Loucy (cell line): ENCODE measurements around the gene MPG.

Experiments
- H2AFZ ChIP-seq: fragments of 200-600 bp; sonication (generic); 2 replicates; pipeline ENCODE4 v1.6.0; 2016; ENCODE audit warnings: antibody characterized with exemption, mild to moderate bottlenecking, low read length, moderate library complexity
- H3F3A ChIP-seq: fragments of 200-600 bp; 2 replicates; pipeline ENCODE4 v1.6.0; 2016; ENCODE audit warnings: antibody characterized with exemption, low read depth, mild to moderate bottlenecking
- H3K27me3 ChIP-seq: fragments of 200-600 bp; sonication (generic); 2 replicates; pipeline ENCODE4 v1.6.1; 2014; ENCODE audit warnings: low read length, mild to moderate bottlenecking; ENCODE audit not compliant: insufficient read depth, poor library complexity, severe bottlenecking
- H3K36me3 ChIP-seq: fragments of 200-600 bp; sonication (generic); 2 replicates; pipeline ENCODE4 v1.6.1; 2016; ENCODE audit warnings: low read length; ENCODE audit not compliant: insufficient read depth
- H3K4me1 ChIP-seq: fragments of 200-600 bp; sonication (generic); 2 replicates; pipeline ENCODE4 v1.5.1; 2014; ENCODE audit warnings: low read length, mild to moderate bottlenecking; ENCODE audit not compliant: insufficient read depth, poor library complexity, severe bottlenecking
- H3K4me2 ChIP-seq: fragments of 200-600 bp; sonication (generic); 2 replicates; pipeline ENCODE4 v1.6.0; 2014; ENCODE audit warnings: antibody characterized with exemption, low read length, low read depth, mild to moderate bottlenecking; ENCODE audit not compliant: poor library complexity, severe bottlenecking
- H3K4me3 ChIP-seq: fragments of 200-600 bp; sonication (generic); 2 replicates; pipeline ENCODE4 v1.5.1; 2014; ENCODE audit warnings: low read length, mild to moderate bottlenecking, mixed read lengths; ENCODE audit not compliant: poor library complexity, severe bottlenecking
- H3K79me2 ChIP-seq: fragments of 200-600 bp; sonication (generic); 2 replicates; pipeline ENCODE4 v1.6.1; 2014; ENCODE audit warnings: low read length; ENCODE audit not compliant: insufficient read depth
- H3K9ac ChIP-seq: fragments of 200-600 bp; sonication (generic); 2 replicates; pipeline ENCODE4 v1.6.0; 2014; ENCODE audit warnings: mild to moderate bottlenecking, low read depth, low read length, moderate library complexity; ENCODE audit not compliant: poor library complexity, severe bottlenecking
- H3K9me2 ChIP-seq: fragments of 200-600 bp; sonication (generic); replicated peaks from 2 replicates; pipeline ENCODE4 v1.6.1; 2016; ENCODE audit warnings: low read depth, low read length, mixed read lengths
- H3K9me3 ChIP-seq: fragments of 200-600 bp; sonication (generic); 2 replicates; pipeline ENCODE4 v1.6.1; 2014; ENCODE audit warnings: mild to moderate bottlenecking, antibody characterized with exemption, low read length, low read depth; ENCODE audit not compliant: insufficient read depth
- H4K20me1 ChIP-seq: fragments of 200-600 bp; sonication (generic); 2 replicates; pipeline ENCODE4 v1.6.0; 2014; ENCODE audit warnings: antibody characterized with exemption, low read length, mild to moderate bottlenecking; ENCODE audit not compliant: insufficient read depth, poor library complexity, severe bottlenecking
- EZH2phosphoT487 ChIP-seq: fragments of 200-600 bp; IDR thresholded peaks from 2 replicates; pipeline ENCODE4 v1.6.1; 2018; ENCODE audit warnings: antibody characterized with exemption, mild to moderate bottlenecking, moderate library complexity, borderline replicate concordance
- TF ChIP-seq, protein P1 (sequence below): fragments of 200-600 bp; sonication (generic); conservative IDR thresholded peaks from 2 replicates; pipeline ENCODE4 v1.5.1; 2014; ENCODE audit warnings: mild to moderate bottlenecking, antibody characterized with exemption, low read length

The MPG gene

DNA sequence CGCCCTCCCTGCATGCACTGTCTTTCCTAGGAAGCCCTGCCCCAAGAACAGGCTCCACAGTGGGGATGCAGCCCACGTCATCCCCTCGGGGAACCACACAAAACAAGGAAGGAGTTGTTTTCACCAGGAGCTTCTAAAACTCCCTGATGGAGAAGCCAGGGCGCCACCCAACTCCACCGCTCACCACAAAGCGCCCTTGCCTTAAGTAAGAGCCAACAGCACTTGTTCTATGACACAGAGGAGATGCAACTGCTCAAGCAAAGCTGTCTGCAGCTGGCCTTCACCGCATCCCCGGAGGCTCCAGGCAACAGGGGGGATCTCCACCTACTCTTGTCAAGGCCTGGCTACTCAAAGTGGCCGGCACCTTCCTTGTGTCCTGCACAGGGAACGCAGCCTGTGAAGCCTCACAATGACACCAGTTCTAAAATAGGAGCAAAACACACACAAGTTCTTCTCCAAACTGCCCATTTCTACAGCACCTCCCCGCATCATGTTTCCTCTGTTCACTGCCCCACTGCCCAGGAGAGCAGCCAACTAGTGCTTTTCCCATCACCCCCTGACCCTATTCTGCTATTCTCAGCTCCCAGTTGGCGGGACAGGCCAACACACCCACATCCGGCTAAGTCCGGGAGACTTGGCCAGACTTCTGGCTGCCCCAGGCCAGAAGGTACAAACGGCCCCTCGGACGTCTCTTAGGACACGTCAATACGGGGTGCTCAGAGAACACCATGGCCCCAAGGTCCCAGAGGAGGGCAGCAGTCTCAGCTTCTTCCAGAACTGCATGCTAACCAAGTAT, 24.2 kb downstream of the MPG start:
- H3K36me3 ChIP-seq, result no peaks in the 10 kb centered on the region

DNA sequence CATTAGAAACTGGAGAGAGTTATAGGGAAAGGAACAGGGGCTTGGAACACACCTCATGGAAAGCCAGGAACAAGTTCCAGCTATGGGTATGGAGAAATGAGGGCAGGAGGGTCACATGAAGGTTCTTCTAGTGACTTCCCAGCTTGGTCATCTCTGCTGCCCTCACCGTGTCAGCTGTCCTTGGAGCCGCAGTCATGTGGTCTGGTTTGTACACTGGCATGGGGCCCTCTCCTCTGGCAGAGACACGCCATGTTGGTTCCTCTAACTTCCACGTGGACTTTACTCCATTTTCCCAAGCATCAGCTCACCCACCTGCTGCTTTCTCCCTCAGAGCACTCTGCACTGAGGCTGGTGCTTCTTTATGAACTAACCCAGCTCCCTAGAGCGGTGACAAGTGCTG, 26.3 kb downstream of the MPG start:
- H3K4me1 ChIP-seq, result peaks cover 2% of the 10 kb centered on the region
- H3K4me2 ChIP-seq, result no peak overlapping the region
- H3F3A ChIP-seq, result no peaks in the 10 kb centered on the region
- no peak overlapping the region for H2AFZ ChIP-seq
- H3K9me2 ChIP-seq, result no peaks in the 10 kb centered on the region
- H3K36me3 ChIP-seq, result no peaks in the 10 kb centered on the region
- H4K20me1 ChIP-seq, result no peaks in the 10 kb centered on the region
- no peaks in the 10 kb centered on the region for H3K79me2 ChIP-seq
- TF ChIP-seq, protein P1, sequence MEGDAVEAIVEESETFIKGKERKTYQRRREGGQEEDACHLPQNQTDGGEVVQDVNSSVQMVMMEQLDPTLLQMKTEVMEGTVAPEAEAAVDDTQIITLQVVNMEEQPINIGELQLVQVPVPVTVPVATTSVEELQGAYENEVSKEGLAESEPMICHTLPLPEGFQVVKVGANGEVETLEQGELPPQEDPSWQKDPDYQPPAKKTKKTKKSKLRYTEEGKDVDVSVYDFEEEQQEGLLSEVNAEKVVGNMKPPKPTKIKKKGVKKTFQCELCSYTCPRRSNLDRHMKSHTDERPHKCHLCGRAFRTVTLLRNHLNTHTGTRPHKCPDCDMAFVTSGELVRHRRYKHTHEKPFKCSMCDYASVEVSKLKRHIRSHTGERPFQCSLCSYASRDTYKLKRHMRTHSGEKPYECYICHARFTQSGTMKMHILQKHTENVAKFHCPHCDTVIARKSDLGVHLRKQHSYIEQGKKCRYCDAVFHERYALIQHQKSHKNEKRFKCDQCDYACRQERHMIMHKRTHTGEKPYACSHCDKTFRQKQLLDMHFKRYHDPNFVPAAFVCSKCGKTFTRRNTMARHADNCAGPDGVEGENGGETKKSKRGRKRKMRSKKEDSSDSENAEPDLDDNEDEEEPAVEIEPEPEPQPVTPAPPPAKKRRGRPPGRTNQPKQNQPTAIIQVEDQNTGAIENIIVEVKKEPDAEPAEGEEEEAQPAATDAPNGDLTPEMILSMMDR, result no peak
- TF ChIP-seq EZH2phosphoT487, result no peak
- H3K27me3 ChIP-seq, result no peaks in the 10 kb centered on the region
- H3K9ac ChIP-seq, result no peak overlapping the region
- H3K4me3 ChIP-seq, result no peak overlapping the region
- no peaks in the 10 kb centered on the region for H3K9me3 ChIP-seq

More for the DNA sequence above, 24.2 kb downstream of the MPG start:
- H4K20me1 ChIP-seq, result no peaks in the 10 kb centered on the region
- no peak overlapping the region for H2AFZ ChIP-seq
- H3K9ac ChIP-seq, result no peak overlapping the region
- TF ChIP-seq EZH2phosphoT487, result no peak
- TF ChIP-seq, protein P1, result no peak
- no peaks in the 10 kb centered on the region for H3K9me2 ChIP-seq
- no peaks in the 10 kb centered on the region for H3K79me2 ChIP-seq
- H3K4me2 ChIP-seq, result no peak overlapping the region
- H3K9me3 ChIP-seq, result no peaks in the 10 kb centered on the region
- H3K4me1 ChIP-seq, result peaks cover 2% of the 10 kb centered on the region
- H3F3A ChIP-seq, result no peaks in the 10 kb centered on the region
- no peak overlapping the region for H3K4me3 ChIP-seq
- no peaks in the 10 kb centered on the region for H3K27me3 ChIP-seq

DNA sequence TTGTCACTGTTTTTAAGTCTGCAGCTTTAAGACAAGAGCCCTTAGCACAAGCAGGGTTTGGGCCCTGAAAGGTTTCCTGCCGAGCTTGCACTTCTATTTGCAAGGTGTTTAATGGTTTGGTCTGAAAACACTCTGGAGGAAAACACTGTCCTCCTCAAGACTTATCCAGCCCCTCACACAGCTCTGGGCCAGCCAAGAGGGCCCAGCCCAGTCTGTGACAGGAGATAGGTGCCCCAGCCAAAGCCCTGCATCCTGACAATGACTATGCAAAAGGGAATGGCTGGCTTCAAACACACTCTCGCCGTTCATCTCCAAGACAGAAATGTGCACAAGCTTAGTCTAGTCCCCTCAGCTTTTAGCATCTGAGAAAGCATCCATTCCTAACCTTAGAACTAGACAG, 26.9 kb downstream of the MPG start:
- Histone ChIP-seq H3K9me2 (no peaks in the 10 kb centered on the region), H3K4me3 (no peak overlapping the region), H3K9me3 (no peaks in the 10 kb centered on the region), H3K27me3 (no peaks in the 10 kb centered on the region), H3K36me3 (no peaks in the 10 kb centered on the region), H4K20me1 (no peaks in the 10 kb centered on the region), H2AFZ (no peak overlapping the region), H3K4me1 (peaks cover 2% of the 10 kb centered on the region), H3K79me2 (no peaks in the 10 kb centered on the region), H3K4me2 (no peak overlapping the region), H3F3A (no peaks in the 10 kb centered on the region), H3K9ac (no peak overlapping the region)
- TF ChIP-seq, protein P1, result no peak
